ENCODE measurements around the gene KDM3A.

Gene KDM3A

DNA sequence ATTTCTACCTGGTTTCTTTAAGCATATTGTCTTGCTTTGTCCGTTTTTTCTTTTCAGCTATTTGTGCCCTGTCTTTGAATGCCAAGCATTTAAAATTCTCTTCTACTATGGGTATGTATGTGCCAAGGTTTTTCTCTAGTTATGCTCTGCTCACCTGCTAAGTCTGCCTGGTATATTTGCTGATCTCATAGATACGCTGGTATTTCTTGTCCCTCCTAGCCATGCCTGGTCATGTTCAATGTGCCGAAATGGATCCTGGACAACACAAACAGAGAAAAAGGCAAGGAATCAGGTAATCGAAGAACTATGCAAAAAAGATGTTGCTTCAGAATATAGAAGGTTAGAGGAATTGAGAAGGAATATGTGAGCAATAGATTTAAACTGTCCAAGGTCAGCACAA lies 14.9 kb upstream of the KDM3A start:
- Histone ChIP-seq H3K27ac (no peak overlapping the region), H3K9me3 (no peaks in the 10 kb centered on the region), H3K4me3 (ENCODE audit: low read depth in 1 of 2, low read length in 1 of 2) (no peak overlapping the region), H3K4me1 (ENCODE audit: control insufficient read depth in 1 of 2, insufficient read depth in 1 of 2, low read depth in 1 of 2, low read length in 1 of 2) (no peaks in the 10 kb centered on the region), H3K27me3 (no peaks in the 10 kb centered on the region), H3K36me3 (no peaks in the 10 kb centered on the region)
- TF ChIP-seq, protein P1, sequence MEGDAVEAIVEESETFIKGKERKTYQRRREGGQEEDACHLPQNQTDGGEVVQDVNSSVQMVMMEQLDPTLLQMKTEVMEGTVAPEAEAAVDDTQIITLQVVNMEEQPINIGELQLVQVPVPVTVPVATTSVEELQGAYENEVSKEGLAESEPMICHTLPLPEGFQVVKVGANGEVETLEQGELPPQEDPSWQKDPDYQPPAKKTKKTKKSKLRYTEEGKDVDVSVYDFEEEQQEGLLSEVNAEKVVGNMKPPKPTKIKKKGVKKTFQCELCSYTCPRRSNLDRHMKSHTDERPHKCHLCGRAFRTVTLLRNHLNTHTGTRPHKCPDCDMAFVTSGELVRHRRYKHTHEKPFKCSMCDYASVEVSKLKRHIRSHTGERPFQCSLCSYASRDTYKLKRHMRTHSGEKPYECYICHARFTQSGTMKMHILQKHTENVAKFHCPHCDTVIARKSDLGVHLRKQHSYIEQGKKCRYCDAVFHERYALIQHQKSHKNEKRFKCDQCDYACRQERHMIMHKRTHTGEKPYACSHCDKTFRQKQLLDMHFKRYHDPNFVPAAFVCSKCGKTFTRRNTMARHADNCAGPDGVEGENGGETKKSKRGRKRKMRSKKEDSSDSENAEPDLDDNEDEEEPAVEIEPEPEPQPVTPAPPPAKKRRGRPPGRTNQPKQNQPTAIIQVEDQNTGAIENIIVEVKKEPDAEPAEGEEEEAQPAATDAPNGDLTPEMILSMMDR (IDR thresholded peaks at IDR 0.05), result no peak

DNA sequence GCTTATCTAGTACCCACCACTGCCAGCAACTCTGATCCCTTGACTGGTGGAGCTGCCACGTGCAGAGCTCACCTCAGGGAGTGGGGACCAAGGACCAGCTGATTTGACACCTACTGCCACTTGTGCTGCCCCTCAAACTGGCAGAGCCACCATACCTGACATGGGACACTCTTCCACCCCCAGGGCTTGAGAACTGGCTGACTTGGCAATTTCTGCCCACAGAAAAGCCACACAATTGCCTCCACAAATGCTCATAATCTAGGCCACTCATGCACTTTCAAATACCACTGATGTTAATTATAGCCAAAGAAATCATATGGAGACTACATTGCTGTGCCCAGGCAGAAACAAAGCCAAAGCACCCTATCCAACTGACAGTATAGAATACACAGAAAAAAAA lies 11.8 kb upstream of the KDM3A start:
- H3K4me1 ChIP-seq (ENCODE audit: control insufficient read depth in 1 of 2, insufficient read depth in 1 of 2, low read depth in 1 of 2, low read length in 1 of 2), result no peaks in the 10 kb centered on the region
- no peaks in the 10 kb centered on the region for H3K27me3 ChIP-seq
- no peaks in the 10 kb centered on the region for H3K36me3 ChIP-seq
- TF ChIP-seq, protein P1 (IDR thresholded peaks at IDR 0.05), result no peak
- no peaks in the 10 kb centered on the region for H3K9me3 ChIP-seq
- H3K27ac ChIP-seq, result no peak overlapping the region
- no peak overlapping the region for H3K4me3 ChIP-seq (ENCODE audit: low read depth in 1 of 2, low read length in 1 of 2)

DNA sequence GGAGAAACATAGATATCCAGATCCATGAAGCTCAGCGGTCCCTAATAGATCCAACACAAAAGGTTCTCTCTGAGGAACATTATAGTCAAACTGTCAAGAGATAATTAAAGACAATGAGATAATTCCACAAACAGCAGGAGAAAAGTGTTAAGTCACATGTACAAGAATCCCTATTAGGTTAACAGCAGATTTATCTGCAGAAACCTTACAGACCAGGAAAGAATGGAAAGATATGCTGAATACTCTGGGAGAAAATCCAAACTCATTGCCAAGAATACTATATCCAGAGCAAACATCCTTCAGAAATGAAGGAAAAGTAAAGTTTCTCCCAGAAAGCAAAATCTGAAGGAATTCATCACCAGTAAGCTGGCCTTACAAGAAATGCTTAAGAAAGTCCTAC lies 10.8 kb upstream of the KDM3A start:
- no peaks in the 10 kb centered on the region for H3K36me3 ChIP-seq
- TF ChIP-seq, protein P1 (IDR thresholded peaks at IDR 0.05), result no peak
- H3K4me1 ChIP-seq (ENCODE audit: control insufficient read depth in 1 of 2, insufficient read depth in 1 of 2, low read depth in 1 of 2, low read length in 1 of 2), result no peaks in the 10 kb centered on the region
- no peaks in the 10 kb centered on the region for H3K9me3 ChIP-seq
- no peak overlapping the region for H3K27ac ChIP-seq
- H3K4me3 ChIP-seq (ENCODE audit: low read depth in 1 of 2, low read length in 1 of 2), result no peak overlapping the region
- no peaks in the 10 kb centered on the region for H3K27me3 ChIP-seq

DNA sequence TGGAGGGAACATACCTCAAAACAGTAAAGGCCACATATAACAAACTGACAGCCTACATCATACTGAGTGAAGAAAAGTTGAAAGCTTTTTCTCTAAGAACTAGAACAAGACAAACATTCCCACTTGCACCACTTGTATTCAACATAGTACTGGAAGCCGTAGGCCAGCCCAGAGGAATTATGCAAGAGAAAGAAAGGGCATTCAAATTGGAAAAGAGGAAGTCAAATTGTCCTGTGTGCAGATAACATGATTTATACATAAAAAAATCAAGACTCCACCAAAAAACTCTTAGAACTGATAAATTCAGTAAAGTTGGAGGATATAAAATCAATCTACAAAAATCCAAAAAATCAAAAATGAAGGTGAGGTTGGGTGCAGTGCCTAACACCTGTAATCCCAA lies 8.0 kb upstream of the KDM3A start:
- Histone ChIP-seq H3K4me3 (ENCODE audit: low read depth in 1 of 2, low read length in 1 of 2) (no peak overlapping the region), H3K4me1 (ENCODE audit: control insufficient read depth in 1 of 2, insufficient read depth in 1 of 2, low read depth in 1 of 2, low read length in 1 of 2) (no peaks in the 10 kb centered on the region), H3K27me3 (no peaks in the 10 kb centered on the region), H3K9me3 (peaks cover under 1% of the 10 kb centered on the region), H3K36me3 (no peaks in the 10 kb centered on the region), H3K27ac (no peak overlapping the region)
- TF ChIP-seq, protein P1 (IDR thresholded peaks at IDR 0.05), result no peak

DNA sequence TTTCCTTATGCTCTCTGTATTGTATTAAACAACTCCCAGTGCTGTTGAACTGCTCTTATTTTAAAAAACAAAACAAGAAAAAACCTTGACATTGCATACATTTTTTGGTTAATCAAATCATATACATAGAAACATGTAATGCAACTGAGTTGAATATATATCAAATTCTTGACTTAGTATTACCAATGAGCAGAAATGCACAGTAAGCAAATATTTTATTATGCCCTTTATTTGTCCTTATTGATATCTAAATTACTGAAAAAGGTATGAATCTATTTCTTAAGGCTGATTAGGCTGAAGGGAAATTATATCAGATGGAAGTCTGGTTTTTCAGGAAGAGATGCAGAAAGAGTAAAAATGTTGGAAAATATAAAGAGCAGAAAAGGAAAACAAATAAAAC lies 6.9 kb upstream of the KDM3A start:
- H3K4me1 ChIP-seq (ENCODE audit: control insufficient read depth in 1 of 2, insufficient read depth in 1 of 2, low read depth in 1 of 2, low read length in 1 of 2), result no peaks in the 10 kb centered on the region
- H3K9me3 ChIP-seq, result peaks cover 12% of the 10 kb centered on the region
- no peak overlapping the region for H3K4me3 ChIP-seq (ENCODE audit: low read depth in 1 of 2, low read length in 1 of 2)
- H3K27me3 ChIP-seq, result no peaks in the 10 kb centered on the region
- TF ChIP-seq, protein P1 (IDR thresholded peaks at IDR 0.05), result no peak
- no peaks in the 10 kb centered on the region for H3K36me3 ChIP-seq
- H3K27ac ChIP-seq, result no peak overlapping the region

DNA sequence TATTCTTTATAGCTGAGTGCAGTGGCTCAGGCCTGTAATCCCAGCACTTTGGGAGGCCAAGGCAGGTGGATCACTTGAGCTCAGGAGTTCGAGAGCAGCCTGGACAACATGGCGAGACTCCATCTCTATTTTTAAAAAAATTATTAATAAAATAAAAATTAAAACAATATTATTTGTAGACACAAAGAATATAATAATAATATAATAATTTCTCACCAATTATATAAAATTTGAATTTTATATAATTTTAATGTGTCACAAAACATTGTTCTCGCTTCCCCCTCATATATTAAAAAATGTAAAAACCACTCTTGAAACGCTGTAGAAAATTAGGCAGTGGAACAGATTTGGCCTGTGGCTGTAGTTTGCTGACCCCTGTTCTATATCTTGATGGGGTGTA lies 5.6 kb upstream of the KDM3A start:
- Histone ChIP-seq H3K36me3 (no peaks in the 10 kb centered on the region), H3K4me3 (ENCODE audit: low read depth in 1 of 2, low read length in 1 of 2) (no peak overlapping the region), H3K27me3 (no peaks in the 10 kb centered on the region), H3K9me3 (peaks cover 18% of the 10 kb centered on the region), H3K4me1 (ENCODE audit: control insufficient read depth in 1 of 2, insufficient read depth in 1 of 2, low read depth in 1 of 2, low read length in 1 of 2) (peaks cover 5 to 7% of the 10 kb centered on the region in 2 experiments), H3K27ac (no peak overlapping the region)
- TF ChIP-seq, protein P1 (IDR thresholded peaks at IDR 0.05), result no peak
